H1 (cell line): Measurements from ENCODE around the gene DKK3. TPM values are rescaled to one million over a fixed set of nuclear protein-coding genes. Genes with fewer than 3 reads are reported as not detected.

Experiments
- CTCF ChIA-PET: fragments of 300-600 bp; sonication (Branson Sonifier 250); formaldehyde crosslinking; loops from one replicate; lab custom pipeline; 2021; ENCODE audit not compliant: partially characterized antibody; lab: Charles Lee
- POLR2A ChIA-PET: fragments of 300-600 bp; sonication (Branson Sonifier 250); formaldehyde crosslinking; loops from one replicate; lab custom pipeline; 2021; ENCODE audit warnings: inconsistent platforms; ENCODE audit not compliant: partially characterized antibody; lab: Charles Lee
- DNase-seq, 2 experiments: peaks; one replicate each; pipeline versions ENCODE4 v3.0.0 to v3.0.0-alpha.2; 2010 to 2022; ENCODE audit warnings: low spot score in 2 of 2, low read depth in 1 of 2, mixed read lengths in 1 of 2
- FAIRE-seq: peaks from 2 replicates; lab custom pipeline; 2011; peaks lifted over from hg19 to GRCh38; lab: Jason Lieb, UNC
- H2AFZ ChIP-seq: 2 replicates; pipeline ENCODE4 v1.8.1; 2012; ENCODE audit warnings: low read length, inconsistent platforms
- H2AK5ac ChIP-seq: 2 replicates; pipeline ENCODE4 v1.6.1; 2013; ENCODE audit warnings: low read depth, low read length
- H2BK120ac ChIP-seq: replicated peaks from 2 replicates; pipeline ENCODE3; 2013; ENCODE audit warnings: low read depth, low read length, inconsistent platforms
- H2BK12ac ChIP-seq: 2 replicates; pipeline ENCODE4 v1.6.1; 2013; ENCODE audit warnings: low read depth, low read length
- H2BK15ac ChIP-seq: 2 replicates; pipeline ENCODE4 v1.6.1; 2013; ENCODE audit warnings: low read length
- H2BK20ac ChIP-seq: 2 replicates; pipeline ENCODE4 v1.6.1; 2013; ENCODE audit warnings: low read length
- H2BK5ac ChIP-seq: 2 replicates; pipeline ENCODE4 v1.6.1; 2013; ENCODE audit warnings: low read depth, low read length
- H3K14ac ChIP-seq: 2 replicates; pipeline ENCODE4 v1.6.1; 2013; ENCODE audit warnings: inconsistent platforms; ENCODE audit not compliant: insufficient read length
- H3K18ac ChIP-seq: 2 replicates; pipeline ENCODE4 v1.6.1; 2013; ENCODE audit warnings: low read length; ENCODE audit errors: extremely low read depth
- H3K23ac ChIP-seq: 2 replicates; pipeline ENCODE4 v1.6.1; 2013; ENCODE audit warnings: inconsistent platforms; ENCODE audit not compliant: insufficient read length
- H3K23me2 ChIP-seq: 2 replicates; pipeline ENCODE4 v1.6.1; 2013; ENCODE audit warnings: low read depth, low read length
- H3K27ac ChIP-seq: 2 replicates; pipeline ENCODE4 v1.6.1; 2011; ENCODE audit warnings: low read depth, low read length, inconsistent platforms
- H3K27me3 ChIP-seq, 4 experiments: replicated peaks in 1 of 4; 1 replicate in 1 of 4; 2 replicates in 3 of 4; pipeline versions ENCODE4 v1.6.1 to v1.8.1; 2011 to 2013; ENCODE audit warnings: low read length in 3 of 4, mild to moderate bottlenecking in 3 of 4, inconsistent platforms in 2 of 4, mixed read lengths in 2 of 4, moderate library complexity in 1 of 4; ENCODE audit not compliant: control insufficient read depth in 3 of 4, insufficient read depth in 3 of 4; ENCODE audit errors: extremely low read depth in 1 of 4
- H3K36me3 ChIP-seq, 4 experiments: 2 replicates each; pipeline versions ENCODE4 v1.6.1 to v1.8.1; 2011 to 2013; ENCODE audit warnings: mild to moderate bottlenecking in 4 of 4, low read length in 3 of 4, moderate library complexity in 2 of 4, control low read depth in 1 of 4, inconsistent platforms in 1 of 4; ENCODE audit not compliant: insufficient read depth in 4 of 4, control insufficient read depth in 2 of 4
- H3K4ac ChIP-seq: replicated peaks from 2 replicates; pipeline ENCODE3; 2013; ENCODE audit warnings: low read length, low read depth, mixed read lengths, inconsistent platforms; ENCODE audit not compliant: insufficient read length
- H3K4me1 ChIP-seq, 4 experiments: replicated peaks in 1 of 4; 1 replicate in 1 of 4; 2 replicates in 3 of 4; pipeline versions ENCODE4 v1.6.1 to v1.8.1; 2011 to 2013; ENCODE audit warnings: low read length in 3 of 4, inconsistent platforms in 2 of 4, mixed read lengths in 1 of 4; ENCODE audit not compliant: insufficient read depth in 4 of 4, control insufficient read depth in 3 of 4
- H3K4me2 ChIP-seq, 2 experiments: 2 replicates each; pipeline versions ENCODE4 v1.6.1 to v1.8.1; 2011 to 2013; ENCODE audit warnings: low read depth in 2 of 2, low read length in 2 of 2, control low read depth in 1 of 2, inconsistent platforms in 1 of 2, mild to moderate bottlenecking in 1 of 2; ENCODE audit not compliant: insufficient read depth in 1 of 2
- H3K4me3 ChIP-seq, 4 experiments: fragments of 200-600, 300-600 bp in 1 of 4; sonication (generic), shearing (Covaris generic), sonication (Bioruptor Twin) in 1 of 4; 2 replicates each; pipeline versions ENCODE4 v1.5.1 to v1.8.1; 2011 to 2016; ENCODE audit warnings: low read length in 4 of 4, low read depth in 3 of 4, control low read depth in 2 of 4, inconsistent platforms in 2 of 4, mild to moderate bottlenecking in 2 of 4, mixed read lengths in 1 of 4, moderate library complexity in 1 of 4; ENCODE audit not compliant: insufficient read depth in 2 of 4; ENCODE audit errors: extremely low read depth in 1 of 4
- H3K56ac ChIP-seq: replicated peaks from 2 replicates; pipeline ENCODE3; 2013; ENCODE audit warnings: low read depth, mild to moderate bottlenecking, mixed read lengths, low read length, inconsistent platforms; ENCODE audit not compliant: insufficient read length
- H3K79me1 ChIP-seq: 2 replicates; pipeline ENCODE4 v1.6.1; 2013; ENCODE audit warnings: low read depth, low read length, control low read depth
- H3K79me2 ChIP-seq, 2 experiments: 2 replicates each; pipeline versions ENCODE4 v1.6.1 to v1.8.1; 2012 to 2013; ENCODE audit warnings: low read length in 2 of 2, mild to moderate bottlenecking in 2 of 2, inconsistent platforms in 1 of 2; ENCODE audit not compliant: insufficient read depth in 2 of 2, control insufficient read depth in 1 of 2
- H3K9ac ChIP-seq, 4 experiments: replicated peaks in 1 of 4; 1 replicate in 1 of 4; 2 replicates in 3 of 4; pipeline versions ENCODE4 v1.6.1 to v1.8.1; 2011 to 2013; ENCODE audit warnings: low read depth in 3 of 4, low read length in 3 of 4, control low read depth in 2 of 4, mild to moderate bottlenecking in 2 of 4, moderate library complexity in 2 of 4, inconsistent platforms in 1 of 4; ENCODE audit errors: extremely low read depth in 1 of 4
- H3K9me3 ChIP-seq, 2 experiments: 2 replicates each; pipeline versions ENCODE4 v1.6.1 to v1.8.1; 2012 to 2013; ENCODE audit warnings: mild to moderate bottlenecking in 2 of 2, moderate library complexity in 2 of 2, control low read depth in 1 of 2, inconsistent platforms in 1 of 2, low read depth in 1 of 2, low read length in 1 of 2, mixed read lengths in 1 of 2; ENCODE audit not compliant: insufficient read depth in 2 of 2
- H4K20me1 ChIP-seq, 2 experiments: replicated peaks in 1 of 2; 2 replicates each; pipeline versions ENCODE3 to v1.8.1; 2011 to 2013; ENCODE audit warnings: inconsistent platforms in 2 of 2, low read length in 2 of 2, mild to moderate bottlenecking in 1 of 2; ENCODE audit not compliant: insufficient read depth in 2 of 2, control insufficient read depth in 1 of 2
- H4K5ac ChIP-seq: 2 replicates; pipeline ENCODE4 v1.6.1; 2013; ENCODE audit warnings: low read length, low read depth, mixed read lengths, inconsistent platforms; ENCODE audit not compliant: insufficient read length
- H4K8ac ChIP-seq: 2 replicates; pipeline ENCODE4 v1.8.0; 2013; ENCODE audit warnings: mild to moderate bottlenecking, moderate library complexity, low read length, inconsistent platforms; ENCODE audit not compliant: insufficient read depth; ENCODE audit errors: extremely low read depth
- H4K91ac ChIP-seq: replicated peaks from 2 replicates; pipeline ENCODE3; 2013; ENCODE audit warnings: low read length, mixed read lengths, inconsistent platforms; ENCODE audit not compliant: insufficient read length
- GABPA ChIP-seq: IDR thresholded peaks from 2 replicates; pipeline ENCODE4 v1.6.1; 2011; ENCODE audit warnings: mild to moderate bottlenecking, low read length, moderate library complexity, borderline replicate concordance; ENCODE audit not compliant: insufficient read depth
- HDAC6 ChIP-seq: IDR thresholded peaks from one replicate; pipeline ENCODE4 v1.7.1; 2012; ENCODE audit warnings: low read depth, mild to moderate bottlenecking, inconsistent platforms, low read length, moderate library complexity
- JUND ChIP-seq: IDR thresholded peaks from 2 replicates; pipeline ENCODE4 v1.6.1; 2011; ENCODE audit warnings: mild to moderate bottlenecking, improper control_type of control experiment, low read length
- NANOG ChIP-seq: IDR thresholded peaks from 2 replicates; pipeline ENCODE4 v1.6.1; 2011; ENCODE audit warnings: low read length, low read depth, mild to moderate bottlenecking, inconsistent platforms; ENCODE audit not compliant: insufficient read depth, poor library complexity, severe bottlenecking
- POLR2A ChIP-seq, 2 experiments: IDR thresholded peaks; 1 replicate in 1 of 2; 2 replicates in 1 of 2; pipeline ENCODE4 v1.6.1; 2011; ENCODE audit warnings: low read depth in 2 of 2, low read length in 2 of 2, mild to moderate bottlenecking in 2 of 2; ENCODE audit errors: control extremely low read depth in 1 of 2
- POLR2AphosphoS5 ChIP-seq: IDR thresholded peaks from 2 replicates; pipeline ENCODE4 v1.6.1; 2011; ENCODE audit warnings: low read depth, low read length
- RAD21 ChIP-seq, 2 experiments: IDR thresholded peaks in 1 of 2; conservative IDR thresholded peaks in 1 of 2; 2 replicates each; pipeline ENCODE4 v1.6.1; 2011; ENCODE audit warnings: low read depth in 2 of 2, low read length in 2 of 2, improper control_type of control experiment in 1 of 2, inconsistent platforms in 1 of 2, mild to moderate bottlenecking in 1 of 2, moderate library complexity in 1 of 2
- SIRT6 ChIP-seq: IDR thresholded peaks from one replicate; pipeline ENCODE4 v1.7.1; 2012; ENCODE audit warnings: low read length, inconsistent platforms
- USF2 ChIP-seq: IDR thresholded peaks from 2 replicates; pipeline ENCODE4 v1.6.1; 2011; ENCODE audit warnings: low read length, improper control_type of control experiment
- WGBS, 2 experiments: shearing (Covaris generic) in 1 of 2; methylation state at CpG; one replicate each; pipeline versions ENCODE4 v1.1.6 to v1.1.7; 2013 to 2015; ENCODE audit warnings: low lambda C conversion rate in 2 of 2, mixed read lengths in 2 of 2, inconsistent platforms in 1 of 2, low coverage in 1 of 2, missing lambda C conversion rate in 1 of 2; ENCODE audit not compliant: insufficient replicate concordance in 2 of 2, insufficient coverage in 1 of 2, insufficient read length in 1 of 2; ENCODE audit errors: extremely low coverage in 1 of 2, missing lambda C conversion rate in 1 of 2; 5-methylcytosine and 5-hydroxymethylcytosine counted together
- polyA plus RNA-seq, 7 experiments: library from polyadenylated mRNA; depleted of rRNA in 3 of 7; stranded (reverse) in 5 of 7; unstranded in 2 of 7; fragments of >200 nt in 5 of 7; fragments of 200-250 nt in 2 of 7; gene quantifications; 1 replicate in 5 of 7; 2 replicates in 1 of 7; 4 replicates in 1 of 7; pipeline versions ENCODE4 v1.2.1 to v1.2.3, GENCODE V29; 2011 to 2013; ENCODE audit warnings: missing spikeins in 2 of 7, mixed read lengths in 2 of 7
- total RNA-seq: library from RNA; stranded (reverse); fragmentation: NEBNext Ultra II Directional; extraction: Animal tissue kit (Norgen Biotek cat#: 25700); gene quantifications from 2 replicates; pipeline ENCODE4 v1.2.1, GENCODE V29; 2021

DKK3 gene
- total and polyA plus RNA-seq, 2 of the 8 experiments (the other 6 are each of a cell fraction or from before 2014, with no cell fraction given): 30.0 to 40.1 TPM

DNA sequence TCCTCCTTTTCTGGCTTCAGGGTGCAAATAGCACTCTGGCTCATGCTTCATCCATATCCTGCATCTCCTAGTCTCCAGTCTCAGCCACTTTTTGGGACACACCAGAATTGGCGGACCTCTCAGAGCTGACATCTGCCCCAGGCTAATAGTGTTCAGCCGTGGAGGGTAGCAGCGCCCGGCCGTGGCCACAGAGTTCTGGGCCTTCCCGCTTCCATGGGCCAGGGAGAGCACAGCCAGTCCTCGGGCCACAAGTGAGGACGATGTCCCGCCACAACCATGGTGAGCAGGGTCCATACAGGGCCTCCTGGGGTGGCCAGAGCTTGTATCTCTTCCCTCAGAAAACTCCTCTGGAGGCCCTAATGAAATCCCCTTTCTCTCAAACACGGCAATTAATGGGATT is 26.0 kb downstream of the DKK3 start:
- Histone ChIP-seq H3K18ac (no peak overlapping the region), H4K5ac (no peak overlapping the region), H2AFZ (no peak overlapping the region), H3K56ac (no peak overlapping the region), H3K36me3 (no peaks in the 10 kb centered on the region), H3K9ac (no peak overlapping the region), H4K91ac (no peak overlapping the region), H2BK20ac (no peak overlapping the region), H3K23me2 (no peaks in the 10 kb centered on the region), H3K4ac (no peak overlapping the region), H4K8ac (no peak overlapping the region), H3K27me3 (no peaks in the 10 kb centered on the region), H2BK5ac (no peak overlapping the region), H2AK5ac (no peak overlapping the region), H3K4me2 (no peak overlapping the region), H3K4me3 (no peak overlapping the region), H3K27ac (no peak overlapping the region), H2BK120ac (no peak overlapping the region), H4K20me1 (no peaks in the 10 kb centered on the region), H3K9me3 (no peaks in the 10 kb centered on the region), H2BK12ac (no peak overlapping the region), H3K14ac (no peak overlapping the region), H3K4me1 (peaks cover 0 to 7% (median 1%) of the 10 kb centered on the region in 4 experiments; a peak in 5 of 7 replicates), H3K23ac (no peak overlapping the region), H2BK15ac (no peak overlapping the region), H3K79me1 (no peaks in the 10 kb centered on the region), H3K79me2 (no peaks in the 10 kb centered on the region)
- CTCF ChIA-PET: interaction anchor here (0.7 to 2.4 kb wide), 4 partner anchors 10 to 65 kb away, joined by 3 to 12 read pairs (median 4); no protein-coding TSS in a partner anchor
- 88% methylated on average over 10 of the region's 10 CpGs; no CpG with 5 or more reads in 1 of the 2 experiments for WGBS, 2 experiments
- DNase-seq: no peak
- POLR2A ChIA-PET: interaction anchor here (1.0 kb wide), 1 partner anchor 23 kb away, joined by 3 read pairs; no protein-coding TSS in a partner anchor
- TF ChIP-seq GABPA (no peak), POLR2AphosphoS5 (no peak), POLR2A (IDR thresholded peaks at IDR 0.05; ENCODE audit: control extremely low read depth in 1 of 2, low read depth in 2 of 2, low read length in 2 of 2) (no peak), RAD21 (IDR thresholded peaks at IDR 0.05 in 1 of 2, conservative IDR thresholded peaks at IDR 0.05 in 1 of 2; ENCODE audit: low read depth in 2 of 2, low read length in 2 of 2) (no peak), JUND (no peak), USF2 (no peak), SIRT6 (no peak), HDAC6 (no peak), NANOG (no peak)
- no peak for FAIRE-seq
